Measurements from ENCODE around the gene BRIX1. TPM values are rescaled to one million over a fixed set of nuclear protein-coding genes. Genes with fewer than 3 reads are reported as not detected.
"Not testable (repeated sequence)": the region's sequence is repeated elsewhere in the genome, so short reads cannot be mapped to it uniquely, and the experiment has no call there.

BRIX1 gene
- polyA plus RNA-seq, 1 donor (not counting 4 experiments of a cell fraction or from before 2014, with no cell fraction given): 63.0 TPM

DNA sequence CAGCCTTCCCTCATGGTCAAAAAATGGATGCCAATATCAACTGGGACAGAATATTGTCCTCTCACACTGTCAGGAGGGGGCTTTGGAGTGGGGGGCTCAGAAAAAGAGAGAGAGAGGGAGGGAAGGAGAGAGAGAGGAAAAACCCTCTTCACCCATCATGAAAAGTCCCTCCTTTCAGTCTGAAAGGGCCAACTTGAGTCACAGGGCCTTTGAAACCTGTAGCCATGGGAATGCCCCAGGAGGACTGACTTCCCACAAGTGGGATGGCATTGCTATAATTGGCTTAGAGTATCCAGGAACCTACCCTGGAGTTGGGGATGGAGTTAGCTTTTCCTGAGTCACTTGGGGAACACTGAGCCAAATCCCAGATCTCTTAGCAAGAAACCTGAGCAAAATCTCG, 55.0 kb downstream of the BRIX1 start:
- H3K4me3 ChIP-seq (ENCODE audit: control insufficient read depth in 2 of 3, extremely low read depth in 1 of 3, insufficient read depth in 2 of 3, low read depth in 1 of 3, low read length in 3 of 3): no peak overlapping the region
- no peak overlapping the region for H2AFZ ChIP-seq (ENCODE audit: control insufficient read depth, low read length)
- no peaks in the 10 kb centered on the region for H3K9me1 ChIP-seq (ENCODE audit: control insufficient read depth, extremely low read depth, insufficient read depth, low read length)
- no peaks in the 10 kb centered on the region for H4K20me1 ChIP-seq (ENCODE audit: control insufficient read depth, extremely low read depth, insufficient read depth, low read length)
- H3K36me3 ChIP-seq (ENCODE audit: control insufficient read depth in 2 of 2, extremely low read depth in 1 of 2, insufficient read depth in 2 of 2, low read length in 2 of 2): no peaks in the 10 kb centered on the region
- no peak for TF ChIP-seq EZH2 (IDR thresholded peaks at IDR 0.05; ENCODE audit: low read length)
- TF ChIP-seq, protein P1, sequence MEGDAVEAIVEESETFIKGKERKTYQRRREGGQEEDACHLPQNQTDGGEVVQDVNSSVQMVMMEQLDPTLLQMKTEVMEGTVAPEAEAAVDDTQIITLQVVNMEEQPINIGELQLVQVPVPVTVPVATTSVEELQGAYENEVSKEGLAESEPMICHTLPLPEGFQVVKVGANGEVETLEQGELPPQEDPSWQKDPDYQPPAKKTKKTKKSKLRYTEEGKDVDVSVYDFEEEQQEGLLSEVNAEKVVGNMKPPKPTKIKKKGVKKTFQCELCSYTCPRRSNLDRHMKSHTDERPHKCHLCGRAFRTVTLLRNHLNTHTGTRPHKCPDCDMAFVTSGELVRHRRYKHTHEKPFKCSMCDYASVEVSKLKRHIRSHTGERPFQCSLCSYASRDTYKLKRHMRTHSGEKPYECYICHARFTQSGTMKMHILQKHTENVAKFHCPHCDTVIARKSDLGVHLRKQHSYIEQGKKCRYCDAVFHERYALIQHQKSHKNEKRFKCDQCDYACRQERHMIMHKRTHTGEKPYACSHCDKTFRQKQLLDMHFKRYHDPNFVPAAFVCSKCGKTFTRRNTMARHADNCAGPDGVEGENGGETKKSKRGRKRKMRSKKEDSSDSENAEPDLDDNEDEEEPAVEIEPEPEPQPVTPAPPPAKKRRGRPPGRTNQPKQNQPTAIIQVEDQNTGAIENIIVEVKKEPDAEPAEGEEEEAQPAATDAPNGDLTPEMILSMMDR (optimal IDR thresholded peaks at IDR 0.05 in 1 of 3, IDR thresholded peaks at IDR 0.05 in 1 of 3, conservative IDR thresholded peaks at IDR 0.05 in 1 of 3; ENCODE audit: extremely low read depth in 1 of 3, insufficient read depth in 2 of 3, low read length in 3 of 3): no peak
- FAIRE-seq: no peak
- H3K9ac ChIP-seq (ENCODE audit: control insufficient read depth, extremely low read depth, insufficient read depth, low read length): no peak overlapping the region
- H3K4me1 ChIP-seq (ENCODE audit: control insufficient read depth, extremely low read depth, insufficient read depth, low read length): no peaks in the 10 kb centered on the region
- no peaks in the 10 kb centered on the region for H3K9me3 ChIP-seq (ENCODE audit: control insufficient read depth, low read depth, low read length)
- no peaks in the 10 kb centered on the region for H3K79me2 ChIP-seq (ENCODE audit: control insufficient read depth, insufficient read depth, low read length)
- dilution Hi-C loops (cut with MboI; ENCODE audit: extremely low pct_ligation_motif_present, low sequenced_read_pairs): no loop called here
- DNase-seq (ENCODE audit: low read depth, low spot score): no peak
- H3K4me2 ChIP-seq (ENCODE audit: control insufficient read depth, extremely low read depth, insufficient read depth, low read depth, low read length): no peak overlapping the region
- no peaks in the 10 kb centered on the region for H3K27me3 ChIP-seq (ENCODE audit: control insufficient read depth, extremely low read depth, insufficient read depth, low read length)
- no peak overlapping the region for H3K27ac ChIP-seq (ENCODE audit: control insufficient read depth, insufficient read depth, low read length)

DNA sequence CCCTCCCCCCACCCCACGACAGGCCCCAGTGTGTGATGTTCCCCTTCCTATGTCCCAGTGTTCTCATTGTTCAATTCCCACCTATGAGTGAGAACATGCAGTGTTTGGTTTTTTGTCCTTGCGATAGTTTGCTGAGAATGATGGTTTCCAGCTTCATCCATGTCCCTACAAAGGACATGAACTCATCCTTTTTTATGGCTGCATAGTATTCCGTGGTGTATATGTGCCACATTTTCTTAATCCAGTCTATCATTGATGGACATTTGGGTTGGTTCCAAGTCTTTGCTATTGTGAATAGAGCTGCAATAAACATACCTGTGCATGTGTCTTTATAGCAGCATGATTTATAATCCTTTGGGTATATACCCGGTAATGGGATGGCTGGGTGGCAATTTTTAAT, 56.1 kb downstream of the BRIX1 start:
- H3K27me3 ChIP-seq (ENCODE audit: control insufficient read depth, extremely low read depth, insufficient read depth, low read length); dilution Hi-C loops (cut with MboI; ENCODE audit: extremely low pct_ligation_motif_present, low sequenced_read_pairs); FAIRE-seq: not testable (repeated sequence)

More for the DNA sequence above, 56.1 kb downstream of the BRIX1 start:
- not testable (repeated sequence) for H2AFZ ChIP-seq (ENCODE audit: control insufficient read depth, low read length); H3K27ac ChIP-seq (ENCODE audit: control insufficient read depth, insufficient read depth, low read length); H3K36me3 ChIP-seq (ENCODE audit: control insufficient read depth in 2 of 2, extremely low read depth in 1 of 2, insufficient read depth in 2 of 2, low read length in 2 of 2); H4K20me1 ChIP-seq (ENCODE audit: control insufficient read depth, extremely low read depth, insufficient read depth, low read length); DNase-seq (ENCODE audit: low read depth, low spot score); H3K9ac ChIP-seq (ENCODE audit: control insufficient read depth, extremely low read depth, insufficient read depth, low read length); H3K9me1 ChIP-seq (ENCODE audit: control insufficient read depth, extremely low read depth, insufficient read depth, low read length); H3K4me3 ChIP-seq (ENCODE audit: control insufficient read depth in 2 of 3, extremely low read depth in 1 of 3, insufficient read depth in 2 of 3, low read depth in 1 of 3, low read length in 3 of 3); H3K4me1 ChIP-seq (ENCODE audit: control insufficient read depth, extremely low read depth, insufficient read depth, low read length); H3K4me2 ChIP-seq (ENCODE audit: control insufficient read depth, extremely low read depth, insufficient read depth, low read depth, low read length); H3K9me3 ChIP-seq (ENCODE audit: control insufficient read depth, low read depth, low read length); H3K79me2 ChIP-seq (ENCODE audit: control insufficient read depth, insufficient read depth, low read length)

Other genes with a start within 250 kb of the BRIX1 start
- gene TTC23L, start 76.5 kb upstream of the BRIX1 start, polyA plus RNA-seq: 0.04 to 0.12 TPM in 2 of 3 replicates, not detected in the other
- gene RAD1, start 207 bp upstream of the BRIX1 start, polyA plus RNA-seq: 14.4 to 23.1 TPM (median 14.9 TPM) in 3 replicates
- gene DNAJC21, start 13.8 kb downstream of the BRIX1 start, polyA plus RNA-seq: 13.3 to 29.6 TPM (median 28.5 TPM) in 3 replicates
- gene AGXT2, start 132.2 kb downstream of the BRIX1 start, polyA plus RNA-seq: not detected in 3 replicates

All from keratinocyte (primary cell).